GM13976 (cell line): ENCODE results near the gene PIGS.

Experiments
- DNase-seq: peaks from one replicate; pipeline ENCODE4 v3.0.0; 2012; ENCODE audit warnings: low spot score
- CTCF ChIP-seq: IDR thresholded peaks from 2 replicates; pipeline ENCODE4 v1.5.1; 2012; ENCODE audit warnings: borderline replicate concordance, mild to moderate bottlenecking; ENCODE audit not compliant: insufficient read depth; ENCODE audit errors: extremely low read depth, missing control alignments, control extremely low read depth
- in situ Hi-C: fragments of 300-500 bp; cut with MboI; formaldehyde crosslinking; loops from one replicate; pipeline ENCODE4 v1.12.0; 2022; ENCODE audit warnings: low sequenced_read_pairs, mixed read lengths, inconsistent platforms; ENCODE audit not compliant: unreplicated experiment

The PIGS gene

DNA sequence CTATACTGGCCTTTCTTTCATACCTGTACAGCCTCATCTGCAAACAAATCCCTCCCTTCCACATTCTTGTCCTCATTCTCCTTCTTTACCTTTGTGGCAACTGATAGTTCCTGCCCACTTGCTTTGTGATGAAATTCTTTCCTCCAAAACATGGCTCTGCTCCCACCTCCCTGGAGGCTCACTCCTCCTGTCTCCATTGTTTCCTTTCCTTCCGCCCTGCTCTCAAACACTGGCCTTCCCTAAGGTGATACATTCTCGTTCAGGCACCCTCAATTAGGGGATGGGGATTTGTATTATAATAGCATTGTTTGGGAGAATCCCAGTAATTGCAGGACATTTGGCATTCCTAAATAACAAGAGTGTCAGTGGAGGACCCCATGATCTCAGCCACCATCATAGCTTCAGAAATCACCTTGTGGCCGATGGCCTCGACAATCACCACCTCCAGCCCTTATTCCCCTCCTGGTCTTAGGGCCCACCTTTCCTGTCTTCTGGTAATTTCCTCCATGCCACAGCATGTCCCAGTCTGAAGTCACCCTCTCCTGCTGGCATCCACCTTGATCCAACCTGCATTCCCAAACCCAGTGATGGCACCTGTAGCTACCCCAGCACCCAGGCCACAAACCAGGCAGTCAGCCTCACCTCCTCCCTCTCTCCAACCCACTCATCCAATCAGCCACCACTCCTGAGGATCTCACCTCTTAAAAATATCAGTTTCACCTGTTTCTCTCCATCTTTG is 26.8 kb downstream of the PIGS start:
- DNase-seq, result no peak
- no peak for TF ChIP-seq CTCF
- in situ Hi-C loops, result loop anchor here (10.0 kb wide), 1 partner anchor 50 kb away; no protein-coding TSS in a partner anchor

- DNase-seq, result no peak
- in situ Hi-C loops, result loop anchor here (10.0 kb wide), 1 partner anchor 47 kb away; no protein-coding TSS in a partner anchor
- no peak for TF ChIP-seq CTCF
Observed at GRCh38 chr17:28541439-28541838, 29.9 kb downstream of the PIGS start.

GRCh38 chr17:28540231-28540630 is 31.1 kb downstream of the PIGS start:
- TF ChIP-seq CTCF, result no peak
- in situ Hi-C loops, result loop anchor here (10.0 kb wide), 1 partner anchor 45 kb away; no protein-coding TSS in a partner anchor
- DNase-seq, result no peak

DNA sequence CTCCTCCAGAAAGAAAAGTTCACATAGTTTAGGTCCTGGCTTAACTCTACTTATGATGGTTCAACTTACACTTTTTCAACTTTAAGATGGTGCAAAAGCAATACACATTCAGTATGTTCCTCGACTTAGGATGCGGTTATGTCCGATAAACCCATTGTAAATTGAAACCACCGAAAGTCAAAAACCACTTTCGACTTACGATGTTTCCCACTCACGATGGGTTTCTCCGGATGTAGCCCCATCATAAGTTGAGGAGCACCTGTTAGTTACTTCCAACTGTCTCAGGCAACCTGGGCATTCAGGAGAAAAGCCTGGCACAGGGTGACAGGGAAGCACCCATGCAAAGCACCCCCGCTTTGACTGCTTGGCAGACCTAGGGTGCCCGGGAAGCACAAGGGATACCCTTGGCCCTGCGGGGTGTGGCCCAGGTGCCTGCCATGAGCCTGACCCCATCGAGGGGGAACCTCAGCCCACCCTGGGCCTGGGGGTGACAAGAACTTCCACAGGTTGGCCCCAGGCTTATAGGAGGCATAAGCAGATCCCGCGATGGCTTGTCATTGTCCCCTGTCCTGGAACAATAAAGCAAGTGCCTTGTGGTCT is 32.9 kb downstream of the PIGS start:
- no peak for TF ChIP-seq CTCF
- DNase-seq, result no peak
- in situ Hi-C loops, result no loop called here

DNA sequence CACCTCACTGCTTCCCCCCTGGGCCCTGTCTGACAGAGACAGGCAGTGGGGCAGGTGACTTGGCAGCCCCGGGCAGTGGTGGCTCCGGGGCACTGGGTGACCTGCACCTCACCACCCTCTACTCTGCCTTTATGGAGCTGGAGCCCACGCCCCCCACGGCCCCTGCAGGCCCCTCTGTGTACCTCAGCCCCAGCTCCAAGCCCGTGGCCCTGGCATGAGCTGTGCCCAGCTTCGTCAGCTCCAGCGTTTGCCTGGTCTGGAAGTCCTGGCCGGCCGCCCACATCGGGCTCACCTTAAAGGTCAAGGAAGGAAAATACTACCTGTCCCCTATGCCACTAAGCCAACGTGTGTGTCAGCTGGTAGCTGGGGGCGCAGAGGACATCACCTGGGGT is 34.1 kb downstream of the PIGS start:
- in situ Hi-C loops, result no loop called here
- DNase-seq, result no peak
- no peak for TF ChIP-seq CTCF

DNA sequence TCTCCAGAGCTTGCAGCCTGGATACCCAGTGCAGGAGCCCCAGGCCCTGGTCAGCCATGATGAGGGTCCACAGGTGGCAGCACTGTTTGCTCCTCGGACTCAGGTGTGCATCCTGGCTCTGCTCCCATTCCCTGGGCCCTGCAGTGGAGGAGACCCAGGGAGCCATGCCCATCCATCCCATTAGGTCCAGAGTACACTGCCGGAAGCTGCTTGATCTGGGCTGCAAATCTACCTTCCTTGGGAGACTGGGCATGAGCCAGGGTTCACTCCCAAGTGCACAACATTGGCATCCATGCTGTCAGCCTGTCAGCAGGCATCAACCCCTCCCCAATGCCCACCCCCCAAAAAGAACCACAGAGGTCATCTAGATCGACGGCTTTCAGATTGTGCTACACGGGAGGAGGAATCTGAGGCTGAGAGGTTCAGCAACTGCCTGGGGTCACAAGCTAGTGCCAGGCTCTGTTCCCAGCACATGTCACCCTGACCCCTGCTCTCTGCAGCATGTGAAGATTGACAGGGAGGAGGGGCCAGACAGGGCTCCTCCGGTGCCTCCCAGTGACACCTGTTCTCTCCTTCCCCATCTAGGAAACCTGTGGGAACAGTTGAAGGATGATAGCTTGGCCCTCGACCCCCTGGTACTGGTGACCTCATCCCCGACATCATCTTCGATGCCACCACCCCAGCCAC is 34.6 kb downstream of the PIGS start:
- DNase-seq, result no peak
- TF ChIP-seq CTCF, result no peak
- in situ Hi-C loops, result no loop called here
